ENCODE data around the gene DNM2.
"Not testable (repeated sequence)": the region's sequence is repeated elsewhere in the genome, so short reads cannot be mapped to it uniquely, and the experiment has no call there.

DNM2 gene

DNA sequence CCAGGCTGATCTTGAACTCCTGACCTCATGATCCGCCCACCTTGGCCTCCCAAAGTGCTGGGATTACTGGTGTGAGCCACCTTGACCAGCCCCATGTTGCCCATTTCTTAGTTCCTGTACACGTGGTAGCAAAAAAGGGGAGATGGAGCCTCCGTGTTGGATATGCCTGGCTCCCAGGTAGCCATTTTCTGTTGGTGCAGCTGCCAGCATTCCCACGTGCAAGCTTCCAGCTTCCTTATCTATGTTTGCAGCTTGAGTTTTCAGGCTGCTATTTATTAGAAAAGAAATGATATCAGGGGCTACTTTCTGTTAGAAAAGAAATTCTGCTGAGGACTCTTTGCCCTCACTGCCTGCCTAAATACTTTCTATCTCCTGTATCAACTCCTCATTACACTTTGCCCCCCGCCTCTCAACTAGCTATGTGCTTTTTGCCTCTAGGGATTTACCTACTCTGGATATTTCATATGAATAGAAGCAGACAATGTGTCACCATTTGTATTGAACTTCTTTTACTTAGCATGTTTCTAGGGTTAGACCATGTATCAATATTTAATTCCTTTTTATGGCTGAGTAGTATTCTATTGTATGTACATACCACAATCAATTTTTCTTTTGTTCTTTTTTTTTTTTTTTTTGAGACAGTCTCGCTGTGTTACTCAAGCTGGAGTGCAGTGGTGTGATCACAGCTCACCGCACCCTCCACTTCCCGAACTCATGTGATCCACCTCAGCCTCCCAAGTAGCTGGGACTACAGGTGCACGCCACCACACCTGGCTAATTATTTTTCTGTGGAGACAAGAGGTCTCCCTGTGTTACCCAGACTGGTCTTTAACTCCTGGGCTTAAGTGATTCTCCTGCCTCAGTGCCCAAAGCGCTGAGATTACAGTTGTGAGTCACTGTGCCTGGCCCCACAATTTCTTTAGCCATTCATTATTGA, 121.5 kb downstream of the DNM2 start:
- in situ Hi-C loops (cut with HindIII; ENCODE audit: low pct_ligation_motif_present, low pct_unique_long_range_greater_than_20kb, low sequenced_read_pairs) = no loop called here
- DNase-seq = no peak

DNA sequence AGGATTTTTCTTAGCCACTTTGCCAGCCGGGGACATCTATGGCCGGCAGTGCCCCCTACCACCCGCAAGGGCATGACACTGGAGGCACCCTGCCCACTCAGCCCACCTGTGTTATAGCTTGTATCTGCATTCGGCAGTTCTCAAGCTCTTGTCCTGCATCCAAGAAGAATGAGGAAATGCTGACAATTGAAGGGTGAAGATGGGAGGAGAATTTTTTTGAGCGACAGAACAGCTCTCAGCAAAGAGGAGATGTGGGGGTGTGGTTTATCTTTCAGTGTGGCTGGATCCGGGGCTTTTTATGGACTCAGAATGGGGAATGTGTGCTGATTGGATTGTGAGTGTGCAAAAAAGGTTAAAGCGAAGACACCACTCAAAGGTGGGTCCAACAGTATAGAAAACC, 124.9 kb downstream of the DNM2 start:
- no peak for DNase-seq
- in situ Hi-C loops (cut with HindIII; ENCODE audit: low pct_ligation_motif_present, low pct_unique_long_range_greater_than_20kb, low sequenced_read_pairs) = no loop called here

DNA sequence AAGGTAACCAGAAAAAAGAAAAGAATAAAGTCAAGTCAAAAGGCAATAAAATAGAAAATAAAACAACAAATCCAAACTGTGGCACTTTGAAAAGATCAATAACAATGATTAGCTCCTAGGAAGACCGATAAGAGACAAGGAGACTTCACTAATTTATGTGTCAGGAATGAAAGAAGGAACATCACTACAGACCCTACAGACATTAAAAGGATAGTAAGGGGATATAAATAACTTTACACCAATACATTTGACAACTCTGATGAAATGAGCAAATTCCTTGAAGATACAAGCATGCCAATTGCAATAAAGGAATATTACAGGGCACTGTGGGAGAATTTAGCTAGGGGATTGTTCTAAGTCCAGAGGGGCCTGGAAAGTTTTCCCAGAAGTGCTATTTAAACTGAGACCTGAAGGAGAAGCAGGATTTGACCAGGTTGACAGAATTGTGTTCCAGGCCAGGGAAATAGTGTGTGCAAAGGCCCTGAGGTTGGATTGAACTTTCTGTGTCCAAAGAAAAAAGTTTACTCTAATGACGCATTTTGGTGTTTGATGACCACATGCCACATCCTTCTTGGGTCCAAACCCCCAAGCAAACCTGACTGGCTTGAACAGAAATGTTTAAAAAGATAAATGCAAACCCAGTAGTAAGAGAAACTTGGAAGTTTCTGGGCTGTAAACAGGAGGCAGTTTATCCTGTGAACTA, 128.8 kb downstream of the DNM2 start:
- in situ Hi-C loops (cut with HindIII; ENCODE audit: low pct_ligation_motif_present, low pct_unique_long_range_greater_than_20kb, low sequenced_read_pairs) = no loop called here
- no peak for DNase-seq

DNA sequence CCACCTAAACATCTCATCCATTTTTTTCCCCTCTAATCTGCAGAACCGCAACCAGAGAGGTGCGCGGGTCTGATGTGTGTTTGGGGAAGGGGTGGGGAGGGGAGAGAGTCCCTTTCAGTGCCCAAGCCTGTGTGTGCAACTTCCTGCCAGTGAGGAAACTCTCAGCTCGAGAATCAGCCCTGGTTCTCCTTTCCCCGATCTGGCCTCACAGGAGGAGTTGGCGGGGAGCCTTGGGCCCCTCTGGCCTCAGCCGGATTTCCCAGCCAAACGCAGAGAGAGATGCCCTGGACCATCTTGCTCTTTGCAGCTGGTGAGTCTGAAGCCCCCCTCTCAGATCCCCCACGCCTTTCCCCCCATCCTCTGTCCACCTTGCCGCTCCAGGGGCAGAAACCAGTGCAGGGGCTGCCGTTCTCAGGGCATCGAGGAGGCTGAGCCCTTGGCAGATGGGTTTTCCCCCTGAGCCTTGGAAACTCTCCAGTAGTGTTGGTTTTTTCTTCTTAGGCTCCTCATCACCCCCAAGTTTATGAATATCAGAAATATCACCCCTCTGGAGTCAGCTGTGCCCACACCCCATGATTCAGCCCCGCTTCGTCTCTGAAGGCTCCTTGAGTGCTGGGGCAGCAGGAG, 130.5 kb downstream of the DNM2 start, which contains the start of gene C19orf38:
TSS of gene C19orf38 (plus strand) at position 186 of the 627 bp plus-strand sequence. CDS start at position 280, 94 bp downstream.
- DNase-seq = no peak
- in situ Hi-C loops (cut with HindIII; ENCODE audit: low pct_ligation_motif_present, low pct_unique_long_range_greater_than_20kb, low sequenced_read_pairs) = no loop called here

- in situ Hi-C loops (cut with HindIII; ENCODE audit: low pct_ligation_motif_present, low pct_unique_long_range_greater_than_20kb, low sequenced_read_pairs) = no loop called here
- no peak for DNase-seq
Measured at GRCh38 chr19:10850631-10851030, 132.8 kb downstream of the DNM2 start.

DNA sequence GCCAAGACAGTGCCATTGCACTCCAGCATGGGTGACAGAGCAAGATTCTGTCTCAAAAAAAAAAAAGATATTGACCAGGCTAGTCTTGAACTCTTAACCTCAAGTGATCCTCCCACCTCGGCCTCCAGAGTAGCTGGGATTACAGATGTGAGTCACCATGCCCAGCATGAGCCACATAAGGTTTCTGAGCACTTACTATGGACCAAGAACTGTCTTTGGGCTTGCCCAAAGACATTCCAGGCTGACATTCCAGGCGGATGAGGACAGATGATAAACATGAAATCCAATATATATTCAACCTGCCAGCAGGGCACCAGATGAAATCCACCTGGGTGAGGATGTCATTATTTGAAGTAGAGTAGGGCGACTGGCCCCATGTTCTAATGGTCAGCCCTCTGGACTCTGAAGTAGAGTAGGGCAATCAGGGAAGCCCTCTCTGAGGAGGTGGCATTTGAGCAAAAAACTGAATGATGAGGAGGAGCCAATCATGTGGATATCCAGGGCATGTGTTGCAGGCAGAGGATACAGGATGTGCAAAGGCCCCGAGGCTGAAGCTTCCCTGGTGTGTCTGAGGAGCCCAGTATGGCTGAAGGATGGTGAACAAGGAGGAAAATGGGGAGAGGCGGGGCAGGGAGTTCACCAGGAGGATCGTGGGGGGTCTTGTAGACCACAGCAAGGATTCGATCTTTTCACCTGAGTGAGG, 134.4 kb downstream of the DNM2 start:
- DNase-seq = no peak
- in situ Hi-C loops (cut with HindIII; ENCODE audit: low pct_ligation_motif_present, low pct_unique_long_range_greater_than_20kb, low sequenced_read_pairs) = no loop called here

GRCh38 chr19:10852941-10853340, 135.1 kb downstream of the DNM2 start:
- in situ Hi-C loops (cut with HindIII; ENCODE audit: low pct_ligation_motif_present, low pct_unique_long_range_greater_than_20kb, low sequenced_read_pairs) = no loop called here
- no peak for DNase-seq

- DNase-seq = no peak
- in situ Hi-C loops (cut with HindIII; ENCODE audit: low pct_ligation_motif_present, low pct_unique_long_range_greater_than_20kb, low sequenced_read_pairs) = no loop called here
Measured at GRCh38 chr19:10854350-10855089, 136.6 kb downstream of the DNM2 start.

DNA sequence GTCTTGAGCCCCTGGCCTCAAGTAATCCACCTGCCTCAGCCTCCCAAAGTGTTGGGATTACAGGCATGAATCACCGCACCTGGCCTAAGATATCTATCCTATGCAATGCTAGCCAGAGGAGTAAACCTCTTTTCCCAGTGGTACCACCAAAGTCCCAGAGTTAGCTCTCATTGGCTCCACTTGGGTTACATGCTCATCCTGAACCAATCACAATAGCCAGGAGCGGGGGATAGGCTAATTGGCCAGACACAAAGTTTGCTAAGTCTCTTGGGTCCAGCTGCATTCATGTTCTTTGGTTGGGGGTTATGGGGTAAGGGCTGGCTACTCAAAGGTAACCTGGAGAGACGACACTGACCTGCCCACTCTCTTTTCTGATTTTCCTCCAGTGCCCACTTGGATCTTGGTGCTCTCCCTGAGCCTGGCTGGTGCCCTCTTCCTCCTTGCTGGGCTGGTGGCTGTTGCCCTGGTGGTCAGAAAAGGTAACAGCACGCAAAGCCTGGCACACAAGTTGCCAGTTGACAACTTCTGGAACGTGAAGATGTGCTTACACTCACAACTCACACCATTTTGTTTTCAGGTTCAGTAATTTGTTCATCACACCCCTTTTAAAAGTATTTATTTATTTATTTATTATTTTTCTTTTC, 138.1 kb downstream of the DNM2 start:
- DNase-seq = peak; percentile 33
- in situ Hi-C loops (cut with HindIII; ENCODE audit: low pct_ligation_motif_present, low pct_unique_long_range_greater_than_20kb, low sequenced_read_pairs) = no loop called here

- in situ Hi-C loops (cut with HindIII; ENCODE audit: low pct_ligation_motif_present, low pct_unique_long_range_greater_than_20kb, low sequenced_read_pairs); DNase-seq: not testable (repeated sequence)
Measured at GRCh38 chr19:10856899-10857298, 139.0 kb downstream of the DNM2 start.

DNA sequence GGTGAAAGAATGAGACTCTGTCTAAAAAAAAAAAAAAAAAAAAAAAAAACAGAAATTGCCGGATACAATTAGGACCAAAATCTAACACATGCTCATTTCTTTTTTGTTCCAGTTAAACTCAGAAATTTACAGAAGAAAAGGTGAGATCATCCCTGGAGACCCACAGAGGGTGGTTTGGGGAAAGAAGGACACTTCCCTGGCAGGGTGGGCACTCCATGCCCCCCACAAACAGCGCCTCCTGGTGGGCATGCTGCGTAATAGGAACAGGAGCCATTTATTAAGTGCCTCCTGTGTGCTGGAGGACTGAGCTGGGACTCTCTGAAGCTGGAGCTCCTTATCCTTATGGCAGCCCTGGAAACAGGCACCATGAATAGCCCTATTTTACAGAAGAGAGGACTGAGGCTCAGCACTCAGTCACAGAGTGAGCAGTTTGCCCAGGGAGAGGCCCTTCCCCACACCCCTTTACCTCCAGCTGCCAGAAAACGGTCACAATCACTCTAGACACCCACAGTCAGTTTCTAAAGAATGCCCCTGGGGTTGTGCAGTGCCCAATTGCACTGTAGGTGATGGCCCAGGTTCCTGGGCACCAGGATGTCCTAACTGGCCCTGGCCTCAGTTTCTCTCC, 140.4 kb downstream of the DNM2 start:
- in situ Hi-C loops (cut with HindIII; ENCODE audit: low pct_ligation_motif_present, low pct_unique_long_range_greater_than_20kb, low sequenced_read_pairs) = no loop called here
- no peak for DNase-seq

- peak; percentile 38 for DNase-seq
- in situ Hi-C loops (cut with HindIII; ENCODE audit: low pct_ligation_motif_present, low pct_unique_long_range_greater_than_20kb, low sequenced_read_pairs) = no loop called here
Measured at GRCh38 chr19:10861103-10861651, 143.3 kb downstream of the DNM2 start.

DNA sequence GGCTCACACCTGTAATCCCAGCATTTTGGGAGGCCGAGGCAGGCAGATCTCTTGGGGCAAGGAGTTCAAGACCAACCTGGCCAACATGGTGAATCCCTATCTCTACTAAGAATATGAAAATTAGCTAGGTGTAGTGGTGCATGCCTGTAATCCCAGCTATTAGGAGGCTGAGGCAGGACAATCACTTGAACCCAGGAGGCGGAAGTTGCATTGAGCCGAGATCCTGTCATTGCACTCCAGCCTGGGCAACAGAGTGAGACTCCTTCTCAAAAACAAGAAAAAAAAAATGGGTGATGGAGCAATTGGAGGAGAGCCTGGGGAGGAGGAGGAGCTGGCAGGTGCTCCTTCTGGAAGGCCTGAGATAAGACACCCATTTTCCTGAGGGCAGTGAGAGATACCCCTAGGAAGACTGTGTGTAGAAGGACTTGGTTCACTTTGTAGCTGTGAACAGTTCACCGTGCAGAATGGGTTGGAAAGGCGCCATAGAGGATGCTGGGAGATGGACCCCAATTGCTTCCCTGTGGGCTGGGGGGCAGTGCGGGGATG, 144.8 kb downstream of the DNM2 start:
- DNase-seq = no peak
- in situ Hi-C loops (cut with HindIII; ENCODE audit: low pct_ligation_motif_present, low pct_unique_long_range_greater_than_20kb, low sequenced_read_pairs) = no loop called here

GRCh38 chr19:10863107-10863717, 145.3 kb downstream of the DNM2 start:
- no peak for DNase-seq
- in situ Hi-C loops (cut with HindIII; ENCODE audit: low pct_ligation_motif_present, low pct_unique_long_range_greater_than_20kb, low sequenced_read_pairs) = no loop called here

DNA sequence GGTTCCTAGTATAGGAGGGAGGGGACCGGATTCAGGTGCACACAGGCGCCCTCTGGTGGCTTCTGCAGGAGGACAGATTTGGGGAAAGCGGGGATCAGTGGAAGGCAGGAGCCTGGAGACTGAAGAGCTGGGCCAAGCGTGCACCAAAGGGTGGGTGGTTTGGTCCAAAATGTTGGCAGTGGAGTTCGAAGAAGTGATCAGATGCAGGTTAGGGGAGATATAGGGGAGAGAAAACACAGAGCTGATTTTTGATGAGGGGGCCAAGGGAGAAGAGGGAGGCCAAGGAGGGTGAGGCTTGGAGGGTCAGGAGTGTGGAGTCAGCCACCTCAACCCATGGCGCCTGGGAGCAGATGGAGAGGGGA, 146.6 kb downstream of the DNM2 start:
- in situ Hi-C loops (cut with HindIII; ENCODE audit: low pct_ligation_motif_present, low pct_unique_long_range_greater_than_20kb, low sequenced_read_pairs) = no loop called here

GRCh38 chr19:10866495-10866894, 148.6 kb downstream of the DNM2 start:
- in situ Hi-C loops (cut with HindIII; ENCODE audit: low pct_ligation_motif_present, low pct_unique_long_range_greater_than_20kb, low sequenced_read_pairs) = no loop called here
- no peak for DNase-seq

More for the DNA sequence above, 146.6 kb downstream of the DNM2 start:
- peak; percentile 74 for DNase-seq
